Astrocyte (in vitro differentiated cells and primary cell): ENCODE data around the gene ENOPH1. TPM values are rescaled to one million over a fixed set of nuclear protein-coding genes. Genes with fewer than 3 reads are reported as not detected.

Source experiments
- DNase-seq: peaks from one replicate; pipeline ENCODE4 v3.0.0-alpha.2; 2010; ENCODE audit warnings: low read depth
- FAIRE-seq: peaks from 2 replicates; lab custom pipeline; 2011; peaks lifted over from hg19 to GRCh38; lab: Jason Lieb, UNC
- H2AFZ ChIP-seq: 2 replicates; pipeline ENCODE4 v1.6.0; 2012; ENCODE audit warnings: low read depth, low read length, inconsistent platforms
- H3K27ac ChIP-seq: 2 replicates; pipeline ENCODE4 v1.5.1; 2011; ENCODE audit warnings: low read depth, low read length, inconsistent platforms
- H3K27me3 ChIP-seq: 2 replicates; pipeline ENCODE4 v1.6.0; 2011; ENCODE audit warnings: low read length, inconsistent platforms; ENCODE audit not compliant: insufficient read depth
- H3K36me3 ChIP-seq: 2 replicates; pipeline ENCODE4 v1.5.1; 2011; ENCODE audit warnings: low read length, inconsistent platforms; ENCODE audit not compliant: insufficient read depth
- H3K4me1 ChIP-seq: 2 replicates; pipeline ENCODE4 v1.5.1; 2011; ENCODE audit warnings: low read length, inconsistent platforms; ENCODE audit not compliant: insufficient read depth
- H3K4me2 ChIP-seq: 2 replicates; pipeline ENCODE4 v1.6.0; 2012; ENCODE audit warnings: low read length, inconsistent platforms
- H3K4me3 ChIP-seq: 2 replicates; pipeline ENCODE4 v1.5.1; 2011; ENCODE audit warnings: low read depth, mild to moderate bottlenecking, low read length, inconsistent platforms; ENCODE audit not compliant: insufficient read depth
- H3K79me2 ChIP-seq: 2 replicates; pipeline ENCODE4 v1.6.0; 2012; ENCODE audit warnings: mild to moderate bottlenecking, low read length, inconsistent platforms; ENCODE audit not compliant: insufficient read depth
- H3K9ac ChIP-seq: 2 replicates; pipeline ENCODE4 v1.6.0; 2012; ENCODE audit warnings: mild to moderate bottlenecking, low read length, inconsistent platforms
- H3K9me3 ChIP-seq: 2 replicates; pipeline ENCODE4 v1.5.1; 2012; ENCODE audit warnings: low read depth, mild to moderate bottlenecking, low read length, inconsistent platforms; ENCODE audit not compliant: insufficient read depth
- H4K20me1 ChIP-seq: 2 replicates; pipeline ENCODE4 v1.6.0; 2012; ENCODE audit warnings: low read length, inconsistent platforms; ENCODE audit not compliant: insufficient read depth
- H3K27ac Mint-ChIP-seq: one replicate; pipeline ENCODE4 v1.8.0; 2021; ENCODE audit warnings: mild to moderate bottlenecking, mixed read lengths; ENCODE audit not compliant: unreplicated experiment
- H3K27me3 Mint-ChIP-seq: one replicate; pipeline ENCODE4 v1.8.0; 2021; ENCODE audit warnings: low read depth, mixed read lengths; ENCODE audit not compliant: unreplicated experiment
- H3K36me3 Mint-ChIP-seq: one replicate; pipeline ENCODE4 v1.8.0; 2021; ENCODE audit warnings: low read depth, mixed read lengths; ENCODE audit not compliant: unreplicated experiment
- H3K4me1 Mint-ChIP-seq: one replicate; pipeline ENCODE4 v1.8.0; 2021; ENCODE audit warnings: low read depth, mixed read lengths; ENCODE audit not compliant: unreplicated experiment
- H3K4me3 Mint-ChIP-seq: one replicate; pipeline ENCODE4 v1.8.0; 2021; ENCODE audit warnings: mild to moderate bottlenecking, moderate library complexity, mixed read lengths; ENCODE audit not compliant: unreplicated experiment
- H3K9me3 Mint-ChIP-seq: one replicate; pipeline ENCODE4 v1.8.0; 2021; ENCODE audit warnings: mild to moderate bottlenecking, mixed read lengths; ENCODE audit not compliant: unreplicated experiment
- CTCF ChIP-seq: IDR thresholded peaks from 2 replicates; pipeline ENCODE4 v1.5.1; 2011; ENCODE audit warnings: low read depth, mild to moderate bottlenecking, inconsistent platforms, low read length, moderate library complexity; ENCODE audit not compliant: insufficient read depth
- EZH2 ChIP-seq: IDR thresholded peaks from 2 replicates; pipeline ENCODE4 v1.6.1; 2012; ENCODE audit warnings: mild to moderate bottlenecking, low read length, inconsistent platforms; ENCODE audit not compliant: insufficient read depth
- total RNA-seq: library from RNA; stranded (reverse); gene quantifications from 2 replicates; pipeline ENCODE4 v1.2.1, GENCODE V29; 2021

The ENOPH1 gene
- total RNA-seq, 1 donor from 2014 or later: 32.6 TPM

GRCh38 chr4:82423245-82424054 lies 6.9 kb upstream of the ENOPH1 start:
- Histone ChIP-seq H3K79me2 (peaks cover 39% of the 10 kb centered on the region), H3K9me3 (no peaks in the 10 kb centered on the region), H3K27ac (peak overlapping the region; percentile 47), H3K4me2 (peak overlapping the region; percentile 93), H2AFZ (no peak overlapping the region), H3K27me3 (no peaks in the 10 kb centered on the region), H3K4me3 (no peak overlapping the region), H3K36me3 (peaks cover 53% of the 10 kb centered on the region), H4K20me1 (peaks cover 70% of the 10 kb centered on the region), H3K4me1 (peaks cover 36% of the 10 kb centered on the region), H3K9ac (peak overlapping the region; percentile 21)
- Mint-ChIP-seq H3K27me3 (no peaks in the 10 kb centered on the region), H3K9me3 (no peaks in the 10 kb centered on the region), H3K4me3 (peak overlapping the region; percentile 72), H3K36me3 (peaks cover 23% of the 10 kb centered on the region), H3K27ac (peak overlapping the region; percentile 29), H3K4me1 (peaks cover 38% of the 10 kb centered on the region)
- TF ChIP-seq EZH2 (no peak), CTCF (no peak)
- peak; percentile 38 for DNase-seq
- peak; percentile 20 for FAIRE-seq

DNA sequence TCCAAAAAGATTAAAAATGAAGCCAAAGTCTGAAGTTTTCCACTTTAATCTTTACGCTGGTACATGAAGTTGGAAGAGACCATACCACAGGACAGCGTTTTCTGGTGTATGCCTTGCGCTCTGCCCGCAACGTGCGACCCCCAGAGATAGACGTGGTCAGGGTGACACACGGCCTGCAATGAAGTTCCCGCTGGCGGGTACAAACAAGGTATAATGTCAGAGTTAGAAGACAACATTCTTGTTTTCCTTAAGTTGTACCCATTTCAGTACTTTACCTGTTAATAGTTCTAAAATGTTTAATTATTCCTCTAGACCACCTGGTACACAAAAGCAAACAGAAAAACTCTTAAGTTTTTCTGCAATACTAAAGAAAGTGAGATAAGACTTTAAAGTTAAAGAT lies 4.9 kb upstream of the ENOPH1 start:
- Histone ChIP-seq H4K20me1 (peaks cover 76% of the 10 kb centered on the region), H3K9me3 (no peaks in the 10 kb centered on the region), H3K27me3 (no peaks in the 10 kb centered on the region), H3K9ac (no peak overlapping the region), H3K27ac (no peak overlapping the region), H3K36me3 (peaks cover 55% of the 10 kb centered on the region), H3K79me2 (peaks cover 54% of the 10 kb centered on the region), H3K4me1 (peaks cover 36% of the 10 kb centered on the region), H3K4me2 (peak overlapping the region; percentile 93), H3K4me3 (no peak overlapping the region), H2AFZ (no peak overlapping the region)
- Mint-ChIP-seq H3K4me3 (peak overlapping the region; percentile 97), H3K4me1 (peaks cover 38% of the 10 kb centered on the region), H3K36me3 (peaks cover 26% of the 10 kb centered on the region), H3K27me3 (no peaks in the 10 kb centered on the region), H3K9me3 (no peaks in the 10 kb centered on the region), H3K27ac (peak overlapping the region; percentile 51)
- no peak for DNase-seq
- no peak for FAIRE-seq
- no peak for TF ChIP-seq CTCF
- no peak for TF ChIP-seq EZH2

DNA sequence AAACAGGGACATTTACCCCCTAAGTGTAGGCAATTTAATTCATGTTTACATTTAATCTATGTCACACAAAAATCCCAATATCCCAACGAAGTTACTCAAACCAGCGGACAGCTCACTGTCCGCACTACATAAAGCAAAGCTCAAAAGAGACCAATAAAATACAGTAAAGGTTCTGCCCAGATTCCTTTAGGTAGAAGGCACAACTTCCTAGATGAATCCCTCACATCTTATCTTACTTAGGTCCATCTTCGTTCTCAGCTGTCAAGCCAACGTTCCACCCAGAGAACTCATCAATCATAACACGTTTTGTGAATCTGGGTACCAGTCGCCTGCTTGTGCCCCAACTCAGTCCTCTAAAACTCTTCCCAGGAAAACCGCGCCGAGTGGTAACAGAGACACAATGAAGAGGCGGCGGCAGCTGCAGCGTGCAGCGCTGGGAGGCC lies 1.8 kb upstream of the ENOPH1 start:
- Mint-ChIP-seq H3K4me3 (peak overlapping the region; percentile 97), H3K4me1 (peaks cover 31% of the 10 kb centered on the region), H3K36me3 (peaks cover 20% of the 10 kb centered on the region), H3K27ac (peak overlapping the region; percentile 77), H3K9me3 (no peaks in the 10 kb centered on the region), H3K27me3 (no peaks in the 10 kb centered on the region)
- no peak for FAIRE-seq
- peak overlapping the region; percentile 99 for H3K4me3 ChIP-seq
- H3K79me2 ChIP-seq: peaks cover 85% of the 10 kb centered on the region
- TF ChIP-seq CTCF: no peak
- no peak for TF ChIP-seq EZH2
- H3K9me3 ChIP-seq: no peaks in the 10 kb centered on the region
- peak overlapping the region; percentile 93 for H3K4me2 ChIP-seq
- peak overlapping the region; percentile 98 for H3K27ac ChIP-seq
- peaks cover 47% of the 10 kb centered on the region for H3K36me3 ChIP-seq
- H3K4me1 ChIP-seq: peaks cover 36% of the 10 kb centered on the region
- no peaks in the 10 kb centered on the region for H3K27me3 ChIP-seq
- DNase-seq: no peak
- H2AFZ ChIP-seq: no peak overlapping the region
- H4K20me1 ChIP-seq: peaks cover 77% of the 10 kb centered on the region
- peak overlapping the region; percentile 98 for H3K9ac ChIP-seq
